ENCODE measurements around the gene DGKD.

Gene DGKD

GRCh38 chr2:233320470-233320869, 33.8 kb upstream of the DGKD start:
- Histone ChIP-seq H3K9me3 (ENCODE audit: insufficient read depth, low read length) (no peaks in the 10 kb centered on the region), H3K36me3 (replicated peaks; ENCODE audit: low read depth, low read length) (no peaks in the 10 kb centered on the region), H3K4me3 (ENCODE audit: low read length) (no peak overlapping the region), H3K9ac (ENCODE audit: low read length) (no peak overlapping the region), H3K27me3 (ENCODE audit: low read depth, low read length) (no peaks in the 10 kb centered on the region), H2AFZ (ENCODE audit: low read depth, low read length) (no peak overlapping the region), H3K79me2 (ENCODE audit: low read length) (no peaks in the 10 kb centered on the region), H3K27ac (ENCODE audit: low read length) (no peak overlapping the region), H3K4me2 (ENCODE audit: low read length) (no peak overlapping the region), H4K20me1 (ENCODE audit: insufficient read depth, low read length) (no peaks in the 10 kb centered on the region), H3K4me1 (ENCODE audit: low read length) (no peaks in the 10 kb centered on the region)
- TF ChIP-seq EZH2phosphoT487 (IDR thresholded peaks at IDR 0.05; ENCODE audit: low read depth) (no peak), CTCF (IDR thresholded peaks at IDR 0.05; ENCODE audit: low read depth, low read length) (no peak)

DNA sequence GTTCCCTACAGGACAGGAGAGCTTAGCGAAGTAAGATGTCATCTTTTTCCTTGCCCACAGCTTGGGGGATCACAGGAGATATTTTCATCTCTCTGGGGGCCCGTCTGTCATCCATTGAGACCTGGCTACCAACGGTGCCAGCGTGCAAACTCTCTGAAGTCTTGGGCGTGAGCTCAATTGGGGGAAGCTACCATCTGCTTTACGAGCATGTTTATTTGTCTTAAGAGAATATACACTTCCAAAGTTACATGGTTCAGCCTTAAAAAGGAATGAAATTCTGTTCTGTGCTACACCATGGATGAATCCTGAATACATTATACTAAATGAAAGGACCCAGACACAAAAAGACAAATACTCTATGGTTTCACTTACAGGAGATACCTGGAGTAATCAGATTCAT, 33.1 kb upstream of the DGKD start:
- no peaks in the 10 kb centered on the region for H3K9me3 ChIP-seq (ENCODE audit: insufficient read depth, low read length)

DNA sequence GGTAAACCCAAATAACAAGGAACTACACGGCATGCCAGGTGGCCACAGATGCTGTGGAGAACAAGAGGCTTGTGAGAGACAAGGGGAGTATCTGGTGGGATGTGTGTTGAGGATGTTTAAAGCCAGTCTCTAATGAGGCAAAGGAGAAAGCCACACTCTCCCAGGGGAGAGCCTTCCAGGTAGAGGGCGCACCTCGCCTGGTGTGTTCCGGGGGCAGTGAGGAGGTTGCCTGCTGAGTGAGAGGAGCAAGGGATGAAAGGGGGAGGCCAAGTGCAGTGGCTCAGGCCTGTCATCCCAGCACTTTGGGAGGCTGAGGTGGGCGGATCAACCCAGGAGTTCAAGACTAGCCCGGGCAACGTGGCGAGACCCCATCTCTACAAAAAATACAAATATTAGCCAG, 30.4 kb upstream of the DGKD start:
- H3K36me3 ChIP-seq (replicated peaks; ENCODE audit: low read depth, low read length), result no peaks in the 10 kb centered on the region
- no peaks in the 10 kb centered on the region for H3K4me1 ChIP-seq (ENCODE audit: low read length)
- no peaks in the 10 kb centered on the region for H3K79me2 ChIP-seq (ENCODE audit: low read length)
- no peak overlapping the region for H3K27ac ChIP-seq (ENCODE audit: low read length)
- no peaks in the 10 kb centered on the region for H4K20me1 ChIP-seq (ENCODE audit: insufficient read depth, low read length)
- H3K9me3 ChIP-seq (ENCODE audit: insufficient read depth, low read length), result no peaks in the 10 kb centered on the region
- no peaks in the 10 kb centered on the region for H3K27me3 ChIP-seq (ENCODE audit: low read depth, low read length)
- TF ChIP-seq CTCF (IDR thresholded peaks at IDR 0.05; ENCODE audit: low read depth, low read length) (no peak), EZH2phosphoT487 (IDR thresholded peaks at IDR 0.05; ENCODE audit: low read depth) (no peak)
- H3K4me2 ChIP-seq (ENCODE audit: low read length), result no peak overlapping the region
- no peak overlapping the region for H3K4me3 ChIP-seq (ENCODE audit: low read length)
- no peak overlapping the region for H2AFZ ChIP-seq (ENCODE audit: low read depth, low read length)
- H3K9ac ChIP-seq (ENCODE audit: low read length), result no peak overlapping the region

More for the DNA sequence above, 33.1 kb upstream of the DGKD start:
- no peaks in the 10 kb centered on the region for H3K36me3 ChIP-seq (replicated peaks; ENCODE audit: low read depth, low read length)
- no peak overlapping the region for H3K4me2 ChIP-seq (ENCODE audit: low read length)
- no peak overlapping the region for H3K27ac ChIP-seq (ENCODE audit: low read length)
- H4K20me1 ChIP-seq (ENCODE audit: insufficient read depth, low read length), result no peaks in the 10 kb centered on the region
- no peak overlapping the region for H3K9ac ChIP-seq (ENCODE audit: low read length)
- TF ChIP-seq CTCF (IDR thresholded peaks at IDR 0.05; ENCODE audit: low read depth, low read length) (no peak), EZH2phosphoT487 (IDR thresholded peaks at IDR 0.05; ENCODE audit: low read depth) (no peak)
- no peak overlapping the region for H3K4me3 ChIP-seq (ENCODE audit: low read length)
- no peaks in the 10 kb centered on the region for H3K79me2 ChIP-seq (ENCODE audit: low read length)
- H3K4me1 ChIP-seq (ENCODE audit: low read length), result no peaks in the 10 kb centered on the region
- H2AFZ ChIP-seq (ENCODE audit: low read depth, low read length), result no peak overlapping the region
- no peaks in the 10 kb centered on the region for H3K27me3 ChIP-seq (ENCODE audit: low read depth, low read length)

DNA sequence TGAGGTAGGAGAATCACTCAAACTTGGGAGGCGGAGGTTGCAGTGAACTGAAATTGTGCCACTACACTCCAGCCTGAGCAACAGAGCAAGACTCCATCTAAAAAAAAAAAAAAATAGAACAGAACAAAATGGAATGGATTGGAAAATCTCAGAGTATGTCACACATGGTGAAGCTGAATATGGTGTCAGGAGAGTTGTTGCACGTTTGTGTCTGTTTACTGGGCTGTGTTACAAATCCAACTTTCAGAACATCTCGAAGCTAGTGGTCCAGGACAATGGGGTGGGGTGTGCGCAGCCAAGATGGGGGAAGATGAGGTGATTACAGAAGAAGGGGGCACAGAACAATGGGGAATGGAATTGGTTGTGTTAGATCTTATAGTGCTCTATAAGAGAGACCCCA, 29.0 kb upstream of the DGKD start:
- no peak for TF ChIP-seq CTCF (IDR thresholded peaks at IDR 0.05; ENCODE audit: low read depth, low read length)
- TF ChIP-seq EZH2phosphoT487 (IDR thresholded peaks at IDR 0.05; ENCODE audit: low read depth), result no peak
- no peaks in the 10 kb centered on the region for H3K79me2 ChIP-seq (ENCODE audit: low read length)
- no peak overlapping the region for H2AFZ ChIP-seq (ENCODE audit: low read depth, low read length)
- H3K27me3 ChIP-seq (ENCODE audit: low read depth, low read length), result no peaks in the 10 kb centered on the region
- no peaks in the 10 kb centered on the region for H4K20me1 ChIP-seq (ENCODE audit: insufficient read depth, low read length)
- H3K4me3 ChIP-seq (ENCODE audit: low read length), result no peak overlapping the region
- no peaks in the 10 kb centered on the region for H3K9me3 ChIP-seq (ENCODE audit: insufficient read depth, low read length)
- H3K27ac ChIP-seq (ENCODE audit: low read length), result no peak overlapping the region
- no peaks in the 10 kb centered on the region for H3K36me3 ChIP-seq (replicated peaks; ENCODE audit: low read depth, low read length)
- H3K9ac ChIP-seq (ENCODE audit: low read length), result no peak overlapping the region
- H3K4me1 ChIP-seq (ENCODE audit: low read length), result no peaks in the 10 kb centered on the region
- no peak overlapping the region for H3K4me2 ChIP-seq (ENCODE audit: low read length)

Data from OCI-LY3 (cell line).